DOHH2 (cell line): ENCODE measurements around the gene INHA.

ENCODE experiments used
- CTCF ChIP-seq: fragments of 200-600 bp; sonication (generic); IDR thresholded peaks from one replicate; pipeline ENCODE4 v1.5.1; 2014; ENCODE audit warnings: antibody characterized with exemption, mild to moderate bottlenecking, low read depth, low read length; ENCODE audit not compliant: poor library complexity, severe bottlenecking
- EZH2phosphoT487 ChIP-seq: fragments of 200-600 bp; sonication (generic); IDR thresholded peaks from 2 replicates; pipeline ENCODE4 v1.6.1; 2017; ENCODE audit warnings: borderline replicate concordance, mild to moderate bottlenecking, antibody characterized with exemption, low read length, moderate library complexity, mixed read lengths

- TF ChIP-seq CTCF: no peak
- TF ChIP-seq EZH2phosphoT487: no peak
Observed at GRCh38 chr2:219540784-219541504, 31.2 kb upstream of the INHA start.
